ENCODE data around the gene TMEM255B. TPM values are rescaled to one million over a fixed set of nuclear protein-coding genes. Genes with fewer than 3 reads are reported as not detected.
A peak's percentile ranks its signal among the peaks of the same experiment; 100 is the strongest.

Gene TMEM255B
- polyA plus RNA-seq, 1 donor (not counting 4 experiments of a cell fraction or from before 2014, with no cell fraction given), result 7.6 TPM

GRCh38 chr13:113801289-113801961 lies 42.4 kb downstream of the TMEM255B start:
- Histone ChIP-seq H3K4me1 (ENCODE audit: control insufficient read depth, extremely low read depth, insufficient read depth, low read length) (peaks cover 5% of the 10 kb centered on the region), H3K36me3 (ENCODE audit: control insufficient read depth in 2 of 2, extremely low read depth in 1 of 2, insufficient read depth in 2 of 2, low read length in 2 of 2) (no peaks in the 10 kb centered on the region), H2AFZ (ENCODE audit: control insufficient read depth, low read length) (no peak overlapping the region), H3K79me2 (ENCODE audit: control insufficient read depth, insufficient read depth, low read length) (no peaks in the 10 kb centered on the region), H3K27me3 (ENCODE audit: control insufficient read depth, extremely low read depth, insufficient read depth, low read length) (peaks cover 9% of the 10 kb centered on the region), H3K9ac (ENCODE audit: control insufficient read depth, extremely low read depth, insufficient read depth, low read length) (no peak overlapping the region), H4K20me1 (ENCODE audit: control insufficient read depth, extremely low read depth, insufficient read depth, low read length) (no peaks in the 10 kb centered on the region), H3K9me3 (ENCODE audit: control insufficient read depth, low read depth, low read length) (no peaks in the 10 kb centered on the region), H3K4me2 (ENCODE audit: control insufficient read depth, extremely low read depth, insufficient read depth, low read depth, low read length) (no peak overlapping the region), H3K9me1 (ENCODE audit: control insufficient read depth, extremely low read depth, insufficient read depth, low read length) (no peaks in the 10 kb centered on the region), H3K27ac (ENCODE audit: control insufficient read depth, insufficient read depth, low read length) (no peak overlapping the region), H3K4me3 (ENCODE audit: control insufficient read depth in 2 of 3, extremely low read depth in 1 of 3, insufficient read depth in 2 of 3, low read depth in 1 of 3, low read length in 3 of 3) (no peak overlapping the region)
- TF ChIP-seq EZH2 (IDR thresholded peaks at IDR 0.05; ENCODE audit: low read length) (no peak), CTCF (optimal IDR thresholded peaks at IDR 0.05 in 1 of 3, IDR thresholded peaks at IDR 0.05 in 1 of 3, conservative IDR thresholded peaks at IDR 0.05 in 1 of 3; ENCODE audit: extremely low read depth in 1 of 3, insufficient read depth in 2 of 3, low read length in 3 of 3) (no peak)
- FAIRE-seq, result no peak
- DNase-seq (ENCODE audit: low read depth, low spot score), result no peak
- dilution Hi-C loops (cut with MboI; ENCODE audit: extremely low pct_ligation_motif_present, low sequenced_read_pairs), result no loop called here

DNA sequence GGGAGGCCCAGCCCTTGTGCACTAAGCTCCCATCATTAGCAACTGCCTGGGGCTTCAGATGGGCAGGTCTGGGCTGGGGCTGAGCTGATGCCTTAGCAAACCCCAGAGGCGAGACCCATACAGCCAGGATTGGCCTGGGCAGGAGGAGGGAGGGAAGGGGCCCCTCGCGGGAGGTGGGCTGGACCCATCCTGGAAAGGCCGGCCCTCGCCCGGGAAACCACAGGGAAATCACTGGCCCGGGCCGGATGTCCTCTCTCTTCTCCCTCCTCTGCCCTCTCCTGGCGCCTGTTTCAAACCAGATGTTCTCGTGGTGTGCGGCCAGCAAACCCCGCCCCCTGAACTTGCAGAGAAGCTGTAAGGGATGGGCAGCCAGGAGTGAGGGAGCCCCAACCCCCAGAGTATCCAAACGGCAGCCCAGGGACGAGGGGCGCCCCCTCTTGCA lies 43.1 kb downstream of the TMEM255B start:
- dilution Hi-C loops (cut with MboI; ENCODE audit: extremely low pct_ligation_motif_present, low sequenced_read_pairs), result no loop called here
- Histone ChIP-seq H3K9me1 (ENCODE audit: control insufficient read depth, extremely low read depth, insufficient read depth, low read length) (no peaks in the 10 kb centered on the region), H3K27ac (ENCODE audit: control insufficient read depth, insufficient read depth, low read length) (no peak overlapping the region), H3K79me2 (ENCODE audit: control insufficient read depth, insufficient read depth, low read length) (no peaks in the 10 kb centered on the region), H3K27me3 (ENCODE audit: control insufficient read depth, extremely low read depth, insufficient read depth, low read length) (peaks cover 4% of the 10 kb centered on the region), H2AFZ (ENCODE audit: control insufficient read depth, low read length) (no peak overlapping the region), H3K9ac (ENCODE audit: control insufficient read depth, extremely low read depth, insufficient read depth, low read length) (no peak overlapping the region), H3K4me1 (ENCODE audit: control insufficient read depth, extremely low read depth, insufficient read depth, low read length) (peaks cover 5% of the 10 kb centered on the region), H3K4me2 (ENCODE audit: control insufficient read depth, extremely low read depth, insufficient read depth, low read depth, low read length) (no peak overlapping the region), H4K20me1 (ENCODE audit: control insufficient read depth, extremely low read depth, insufficient read depth, low read length) (no peaks in the 10 kb centered on the region), H3K4me3 (ENCODE audit: control insufficient read depth in 2 of 3, extremely low read depth in 1 of 3, insufficient read depth in 2 of 3, low read depth in 1 of 3, low read length in 3 of 3) (no peak overlapping the region), H3K9me3 (ENCODE audit: control insufficient read depth, low read depth, low read length) (no peaks in the 10 kb centered on the region), H3K36me3 (ENCODE audit: control insufficient read depth in 2 of 2, extremely low read depth in 1 of 2, insufficient read depth in 2 of 2, low read length in 2 of 2) (no peaks in the 10 kb centered on the region)
- FAIRE-seq, result no peak
- peak in 1 of 3 experiments; percentile 7 for TF ChIP-seq CTCF (optimal IDR thresholded peaks at IDR 0.05 in 1 of 3, IDR thresholded peaks at IDR 0.05 in 1 of 3, conservative IDR thresholded peaks at IDR 0.05 in 1 of 3; ENCODE audit: extremely low read depth in 1 of 3, insufficient read depth in 2 of 3, low read length in 3 of 3)
- no peak for TF ChIP-seq EZH2 (IDR thresholded peaks at IDR 0.05; ENCODE audit: low read length)
- DNase-seq (ENCODE audit: low read depth, low spot score), result no peak
